ENCODE results near the gene PHOSPHO1.

Gene PHOSPHO1

DNA sequence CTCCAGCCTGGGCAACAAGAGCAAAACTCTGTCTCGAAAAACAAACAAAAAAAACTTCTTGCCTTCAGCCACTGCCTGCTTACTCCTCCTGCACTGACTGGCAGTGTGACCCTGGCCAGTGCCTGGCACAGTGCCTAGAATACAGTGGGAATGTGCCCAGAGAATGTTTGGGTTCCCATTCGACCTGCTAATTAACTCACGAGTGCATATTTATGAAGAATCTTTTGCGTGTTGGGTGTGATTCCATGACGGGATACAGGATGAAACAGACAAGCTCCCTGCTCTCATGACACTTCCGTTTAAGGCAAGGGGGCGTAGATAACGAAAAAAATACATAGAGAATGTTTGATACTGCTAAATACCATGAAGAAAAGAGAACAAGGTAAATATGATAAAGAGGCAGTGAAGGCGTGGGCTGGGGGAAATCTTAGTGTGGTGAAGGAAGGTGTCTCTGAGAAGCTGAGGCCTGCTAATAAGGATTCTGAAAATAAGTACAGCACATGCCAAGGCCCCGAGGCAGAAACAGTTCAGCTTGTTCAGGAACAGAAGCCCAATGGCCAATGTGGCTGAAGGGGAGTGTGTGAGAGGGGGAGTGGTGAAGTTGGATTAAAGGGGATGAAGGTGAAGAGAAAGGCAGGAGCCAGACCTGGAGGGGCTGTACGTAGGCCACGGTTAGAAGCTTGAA is 15.8 kb downstream of the PHOSPHO1 start:
- peak; percentile 55 for DNase-seq (ENCODE audit: low spot score)
- in situ Hi-C loops (cut with MboI; ENCODE audit: low pct_unique_long_range_greater_than_20kb, low sequenced_read_pairs, unreplicated experiment) = no loop called here
- TF ChIP-seq, protein P1, sequence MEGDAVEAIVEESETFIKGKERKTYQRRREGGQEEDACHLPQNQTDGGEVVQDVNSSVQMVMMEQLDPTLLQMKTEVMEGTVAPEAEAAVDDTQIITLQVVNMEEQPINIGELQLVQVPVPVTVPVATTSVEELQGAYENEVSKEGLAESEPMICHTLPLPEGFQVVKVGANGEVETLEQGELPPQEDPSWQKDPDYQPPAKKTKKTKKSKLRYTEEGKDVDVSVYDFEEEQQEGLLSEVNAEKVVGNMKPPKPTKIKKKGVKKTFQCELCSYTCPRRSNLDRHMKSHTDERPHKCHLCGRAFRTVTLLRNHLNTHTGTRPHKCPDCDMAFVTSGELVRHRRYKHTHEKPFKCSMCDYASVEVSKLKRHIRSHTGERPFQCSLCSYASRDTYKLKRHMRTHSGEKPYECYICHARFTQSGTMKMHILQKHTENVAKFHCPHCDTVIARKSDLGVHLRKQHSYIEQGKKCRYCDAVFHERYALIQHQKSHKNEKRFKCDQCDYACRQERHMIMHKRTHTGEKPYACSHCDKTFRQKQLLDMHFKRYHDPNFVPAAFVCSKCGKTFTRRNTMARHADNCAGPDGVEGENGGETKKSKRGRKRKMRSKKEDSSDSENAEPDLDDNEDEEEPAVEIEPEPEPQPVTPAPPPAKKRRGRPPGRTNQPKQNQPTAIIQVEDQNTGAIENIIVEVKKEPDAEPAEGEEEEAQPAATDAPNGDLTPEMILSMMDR (IDR thresholded peaks at IDR 0.05; ENCODE audit: extremely low read depth, insufficient read depth, missing control alignments) = no peak

DNA sequence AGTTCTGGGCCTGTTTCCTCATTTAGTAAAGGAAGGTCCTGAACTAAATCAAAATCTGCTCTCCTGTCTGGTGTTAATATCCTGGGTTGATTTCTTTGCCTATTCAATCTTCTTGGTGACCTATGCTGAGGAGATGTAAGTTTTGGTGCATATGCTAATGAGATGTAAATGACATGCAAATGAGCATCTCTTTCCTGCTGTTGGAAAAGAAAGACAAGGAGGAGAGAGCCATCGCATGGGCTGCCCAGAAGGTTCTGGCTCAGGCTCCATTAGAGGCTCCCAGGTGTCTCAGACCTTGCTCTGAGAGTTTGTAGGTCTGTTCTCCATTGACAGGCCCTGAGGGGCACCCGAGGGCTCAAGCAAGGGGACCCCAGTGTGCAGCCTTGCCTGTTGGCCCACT is 16.7 kb downstream of the PHOSPHO1 start:
- in situ Hi-C loops (cut with MboI; ENCODE audit: low pct_unique_long_range_greater_than_20kb, low sequenced_read_pairs, unreplicated experiment) = no loop called here
- TF ChIP-seq, protein P1 (IDR thresholded peaks at IDR 0.05; ENCODE audit: extremely low read depth, insufficient read depth, missing control alignments) = no peak
- DNase-seq (ENCODE audit: low spot score) = no peak

- no peak for DNase-seq (ENCODE audit: low spot score)
- TF ChIP-seq, protein P1 (IDR thresholded peaks at IDR 0.05; ENCODE audit: extremely low read depth, insufficient read depth, missing control alignments) = no peak
- in situ Hi-C loops (cut with MboI; ENCODE audit: low pct_unique_long_range_greater_than_20kb, low sequenced_read_pairs, unreplicated experiment) = no loop called here
Observed at GRCh38 chr17:49213399-49213798, 17.2 kb downstream of the PHOSPHO1 start.

GRCh38 chr17:49210158-49211029 is 20.2 kb downstream of the PHOSPHO1 start, which contains the start of the genes ABI3 and GNGT2:
Gene ABI3, plus strand, starts transcription at chr17:49210707. Its CDS starts 18 bp downstream, at chr17:49210725.
Gene GNGT2, minus strand, starts transcription at chr17:49210574. Its CDS starts 3,152 bp downstream, at chr17:49207422.
- TF ChIP-seq, protein P1 (IDR thresholded peaks at IDR 0.05; ENCODE audit: extremely low read depth, insufficient read depth, missing control alignments) = no peak
- peak; percentile 90 for DNase-seq (ENCODE audit: low spot score)
- in situ Hi-C loops (cut with MboI; ENCODE audit: low pct_unique_long_range_greater_than_20kb, low sequenced_read_pairs, unreplicated experiment) = no loop called here

GRCh38 chr17:49209061-49209571 is 21.5 kb downstream of the PHOSPHO1 start:
- DNase-seq (ENCODE audit: low spot score) = no peak
- in situ Hi-C loops (cut with MboI; ENCODE audit: low pct_unique_long_range_greater_than_20kb, low sequenced_read_pairs, unreplicated experiment) = no loop called here
- TF ChIP-seq, protein P1 (IDR thresholded peaks at IDR 0.05; ENCODE audit: extremely low read depth, insufficient read depth, missing control alignments) = no peak

DNA sequence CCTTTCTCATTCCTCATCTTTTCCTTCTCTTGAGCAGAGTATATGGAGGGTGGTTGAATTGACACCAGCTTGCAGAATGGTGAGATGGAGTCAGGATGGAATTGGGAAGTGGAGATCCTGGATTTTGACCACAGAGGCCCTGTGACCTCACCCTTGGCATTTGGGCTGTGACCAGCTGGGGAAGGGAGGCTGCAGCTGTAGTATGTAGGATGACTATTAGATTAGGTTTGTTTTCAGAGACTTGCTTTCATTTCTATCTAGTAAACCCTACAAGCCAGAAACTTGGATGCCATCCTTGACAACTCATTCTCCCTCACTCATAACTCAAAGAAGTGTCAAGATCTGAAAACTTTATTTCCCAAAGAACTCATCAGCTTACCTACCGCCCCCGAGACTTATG is 26.1 kb downstream of the PHOSPHO1 start:
- DNase-seq (ENCODE audit: low spot score) = no peak
- in situ Hi-C loops (cut with MboI; ENCODE audit: low pct_unique_long_range_greater_than_20kb, low sequenced_read_pairs, unreplicated experiment) = no loop called here
- TF ChIP-seq, protein P1 (IDR thresholded peaks at IDR 0.05; ENCODE audit: extremely low read depth, insufficient read depth, missing control alignments) = no peak

Data from GM13977 (cell line).